GM12892 (cell line): ENCODE measurements around the gene ZSCAN2.
"Not testable (repeated sequence)": the region's sequence is repeated elsewhere in the genome, so short reads cannot be mapped to it uniquely, and the experiment has no call there.

Source experiments
- POLR2A ChIP-seq: IDR thresholded peaks from 2 replicates; pipeline ENCODE4 v1.6.1; 2011; ENCODE audit warnings: low read depth, low read length, control low read depth
- POLR2AphosphoS5 ChIP-seq: IDR thresholded peaks from 2 replicates; pipeline ENCODE4 v1.6.1; 2011; ENCODE audit warnings: low read depth, low read length, control low read depth
- TAF1 ChIP-seq: IDR thresholded peaks from 2 replicates; pipeline ENCODE4 v1.6.1; 2011; ENCODE audit warnings: low read depth, mild to moderate bottlenecking, control low read depth, low read length, borderline replicate concordance

DNA sequence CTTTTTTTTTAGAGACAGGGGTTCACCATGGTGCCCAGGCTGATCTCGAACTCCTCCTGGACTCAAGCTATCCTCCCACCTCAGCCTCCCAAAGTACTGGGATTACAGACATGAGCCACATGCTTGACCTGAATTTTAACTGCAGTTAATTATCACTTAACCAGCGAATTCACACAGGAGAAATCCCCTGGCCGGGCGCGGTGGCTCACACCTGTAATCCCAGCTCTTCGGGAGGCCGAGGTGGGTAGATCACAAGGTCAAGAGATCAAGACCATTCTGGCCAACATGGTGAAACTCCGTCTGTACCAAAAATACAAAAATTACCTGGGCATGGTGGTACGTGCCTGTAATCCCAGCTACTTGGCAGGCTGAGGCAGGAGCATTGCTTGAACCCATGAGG is 41.1 kb downstream of the ZSCAN2 start:
- not testable (repeated sequence) for TF ChIP-seq POLR2AphosphoS5, POLR2A, TAF1
